Measurements from ENCODE around the gene CTNND1.
"Not testable (repeated sequence)": the region's sequence is repeated elsewhere in the genome, so short reads cannot be mapped to it uniquely, and the experiment has no call there.

The CTNND1 gene

GRCh38 chr11:57812634-57813033, 51.0 kb downstream of the CTNND1 start:
- peaks cover 11% of the 10 kb centered on the region for H3K36me3 Mint-ChIP-seq (ENCODE audit: insufficient read depth)

GRCh38 chr11:57815476-57815875, 53.9 kb downstream of the CTNND1 start:
- H3K4me3 Mint-ChIP-seq: no peak overlapping the region
- H3K9me3 Mint-ChIP-seq: no peaks in the 10 kb centered on the region
- ATAC-seq (replicated peaks) (no peak), DNase-seq (no peak)
- H3K27me3 Mint-ChIP-seq: no peaks in the 10 kb centered on the region
- peaks cover 3% of the 10 kb centered on the region for H3K36me3 Mint-ChIP-seq (ENCODE audit: insufficient read depth)
- no peak overlapping the region for H3K27ac Mint-ChIP-seq
- H3K4me1 Mint-ChIP-seq (ENCODE audit: low read depth in 2 of 2): no peaks in the 10 kb centered on the region

More at GRCh38 chr11:57812634-57813033, 51.0 kb downstream of the CTNND1 start:
- H3K4me3 Mint-ChIP-seq: no peak overlapping the region
- no peaks in the 10 kb centered on the region for H3K27me3 Mint-ChIP-seq
- no peaks in the 10 kb centered on the region for H3K9me3 Mint-ChIP-seq
- ATAC-seq (replicated peaks): no peak
- H3K4me1 Mint-ChIP-seq (ENCODE audit: low read depth in 2 of 2): no peaks in the 10 kb centered on the region
- H3K27ac Mint-ChIP-seq: no peak overlapping the region
- DNase-seq: no peak

GRCh38 chr11:57815877-57816276, 54.3 kb downstream of the CTNND1 start:
- Mint-ChIP-seq H3K36me3 (ENCODE audit: insufficient read depth) (peaks cover 3% of the 10 kb centered on the region), H3K27me3 (no peaks in the 10 kb centered on the region), H3K27ac (no peak overlapping the region), H3K4me3 (no peak overlapping the region), H3K9me3 (no peaks in the 10 kb centered on the region), H3K4me1 (ENCODE audit: low read depth in 2 of 2) (no peaks in the 10 kb centered on the region)
- DNase-seq: no peak
- ATAC-seq (replicated peaks): no peak

GRCh38 chr11:57818812-57819211, 57.2 kb downstream of the CTNND1 start:
- no peaks in the 10 kb centered on the region for H3K27me3 Mint-ChIP-seq
- H3K36me3 Mint-ChIP-seq (ENCODE audit: insufficient read depth): peaks cover 3% of the 10 kb centered on the region
- H3K4me1 Mint-ChIP-seq (ENCODE audit: low read depth in 2 of 2): no peaks in the 10 kb centered on the region
- no peaks in the 10 kb centered on the region for H3K9me3 Mint-ChIP-seq
- H3K4me3 Mint-ChIP-seq: no peak overlapping the region
- H3K27ac Mint-ChIP-seq: no peak overlapping the region
- ATAC-seq (replicated peaks) (no peak), DNase-seq (no peak)

GRCh38 chr11:57819252-57819979, 57.8 kb downstream of the CTNND1 start:
- peaks cover 3% of the 10 kb centered on the region for H3K36me3 Mint-ChIP-seq (ENCODE audit: insufficient read depth)
- ATAC-seq (replicated peaks): no peak
- H3K27ac Mint-ChIP-seq: peak overlapping the region in 1 of 2 donors; percentile 53
- no peaks in the 10 kb centered on the region for H3K4me1 Mint-ChIP-seq (ENCODE audit: low read depth in 2 of 2)
- H3K27me3 Mint-ChIP-seq: no peaks in the 10 kb centered on the region
- DNase-seq: no peak
- no peak overlapping the region for H3K4me3 Mint-ChIP-seq
- no peaks in the 10 kb centered on the region for H3K9me3 Mint-ChIP-seq

GRCh38 chr11:57823859-57824258, 62.3 kb downstream of the CTNND1 start:
- no peaks in the 10 kb centered on the region for H3K9me3 Mint-ChIP-seq
- no peak for ATAC-seq (replicated peaks)
- no peaks in the 10 kb centered on the region for H3K4me1 Mint-ChIP-seq (ENCODE audit: low read depth in 2 of 2)
- H3K27me3 Mint-ChIP-seq: peaks cover 0 to 12% of the 10 kb centered on the region in 2 donors
- no peak overlapping the region for H3K4me3 Mint-ChIP-seq
- H3K27ac Mint-ChIP-seq: no peak overlapping the region
- no peaks in the 10 kb centered on the region for H3K36me3 Mint-ChIP-seq (ENCODE audit: insufficient read depth)
- no peak for DNase-seq

- Mint-ChIP-seq H3K27ac (no peak overlapping the region), H3K9me3 (no peaks in the 10 kb centered on the region), H3K27me3 (peaks cover 50 to 61% of the 10 kb centered on the region in 2 donors), H3K4me1 (ENCODE audit: low read depth in 2 of 2) (no peaks in the 10 kb centered on the region), H3K4me3 (no peak overlapping the region), H3K36me3 (ENCODE audit: insufficient read depth) (no peaks in the 10 kb centered on the region)
- no peak for ATAC-seq (replicated peaks)
- DNase-seq: no peak
Measured at GRCh38 chr11:57834852-57835251, 73.2 kb downstream of the CTNND1 start.

- H3K9me3 Mint-ChIP-seq; DNase-seq; H3K4me1 Mint-ChIP-seq (ENCODE audit: low read depth in 2 of 2); H3K4me3 Mint-ChIP-seq; H3K27ac Mint-ChIP-seq; H3K36me3 Mint-ChIP-seq (ENCODE audit: insufficient read depth); ATAC-seq (replicated peaks): not testable (repeated sequence)
- H3K27me3 Mint-ChIP-seq: peaks cover 26 to 35% of the 10 kb centered on the region in 2 donors
Measured at GRCh38 chr11:57838609-57839008, 77.0 kb downstream of the CTNND1 start.

GRCh38 chr11:57842873-57843272, 81.3 kb downstream of the CTNND1 start:
- Mint-ChIP-seq H3K9me3 (no peaks in the 10 kb centered on the region), H3K4me3 (no peak overlapping the region), H3K4me1 (ENCODE audit: low read depth in 2 of 2) (no peaks in the 10 kb centered on the region), H3K36me3 (ENCODE audit: insufficient read depth) (no peaks in the 10 kb centered on the region), H3K27ac (no peak overlapping the region), H3K27me3 (no peaks in the 10 kb centered on the region)
- DNase-seq (no peak), ATAC-seq (replicated peaks) (no peak)

- no peak overlapping the region for H3K27ac Mint-ChIP-seq
- DNase-seq (no peak), ATAC-seq (replicated peaks) (no peak)
- H3K27me3 Mint-ChIP-seq: peaks cover 25 to 30% of the 10 kb centered on the region in 2 donors
- H3K4me1 Mint-ChIP-seq (ENCODE audit: low read depth in 2 of 2): no peaks in the 10 kb centered on the region
- H3K9me3 Mint-ChIP-seq: no peaks in the 10 kb centered on the region
- H3K4me3 Mint-ChIP-seq: no peak overlapping the region
- no peaks in the 10 kb centered on the region for H3K36me3 Mint-ChIP-seq (ENCODE audit: insufficient read depth)
Measured at GRCh38 chr11:57867966-57868365, 106.4 kb downstream of the CTNND1 start.

- Mint-ChIP-seq H3K27ac (no peak overlapping the region), H3K4me1 (ENCODE audit: low read depth in 2 of 2) (no peaks in the 10 kb centered on the region), H3K9me3 (no peaks in the 10 kb centered on the region), H3K36me3 (ENCODE audit: insufficient read depth) (no peaks in the 10 kb centered on the region), H3K27me3 (peaks cover 26 to 34% of the 10 kb centered on the region in 2 donors), H3K4me3 (no peak overlapping the region)
- DNase-seq (no peak), ATAC-seq (replicated peaks) (no peak)
Measured at GRCh38 chr11:57868491-57868890, 106.9 kb downstream of the CTNND1 start.

All from effector memory CD8-positive, alpha-beta T cell (primary cell).